ENCODE measurements around the gene NAA80.
A peak's percentile ranks its signal among the peaks of the same experiment; 100 is the strongest.

The NAA80 gene

GRCh38 chr3:50336452-50337174 lies 37.4 kb upstream of the NAA80 start:
- TF ChIP-seq CTCF (IDR thresholded peaks at IDR 0.05; ENCODE audit: low read depth, low read length), result no peak
- DNase-seq (ENCODE audit: extremely low read depth, low read depth), result no peak

GRCh38 chr3:50334339-50335075 lies 35.3 kb upstream of the NAA80 start:
- no peak for TF ChIP-seq CTCF (IDR thresholded peaks at IDR 0.05; ENCODE audit: low read depth, low read length)
- no peak for DNase-seq (ENCODE audit: extremely low read depth, low read depth)

- DNase-seq (ENCODE audit: extremely low read depth, low read depth), result no peak
- no peak for TF ChIP-seq CTCF (IDR thresholded peaks at IDR 0.05; ENCODE audit: low read depth, low read length)
Observed at GRCh38 chr3:50333744-50334328, 34.6 kb upstream of the NAA80 start.

GRCh38 chr3:50331364-50331907 lies 32.2 kb upstream of the NAA80 start:
- DNase-seq (ENCODE audit: extremely low read depth, low read depth), result no peak
- TF ChIP-seq CTCF (IDR thresholded peaks at IDR 0.05; ENCODE audit: low read depth, low read length), result no peak

- DNase-seq (ENCODE audit: extremely low read depth, low read depth), result no peak
- TF ChIP-seq CTCF (IDR thresholded peaks at IDR 0.05; ENCODE audit: low read depth, low read length), result no peak
Observed at GRCh38 chr3:50330330-50330729, 31.1 kb upstream of the NAA80 start.

- peak; percentile 84 for DNase-seq (ENCODE audit: extremely low read depth, low read depth)
- no peak for TF ChIP-seq CTCF (IDR thresholded peaks at IDR 0.05; ENCODE audit: low read depth, low read length)
Observed at GRCh38 chr3:50327943-50328691, 28.9 kb upstream of the NAA80 start, which contains the start of gene TUSC2. TUSC2 (minus strand) TSS chr3:50328223; CDS start chr3:50328099, 124 bp downstream.
